CD4-positive, alpha-beta T cell treated with Interleukin-6 at 100 ng/mL for 8 hours (primary cell): ENCODE measurements around the gene POLR1G.
"Not testable (repeated sequence)": the region's sequence is repeated elsewhere in the genome, so short reads cannot be mapped to it uniquely, and the experiment has no call there.

ENCODE experiments used
- DNase-seq: peaks from one replicate; pipeline ENCODE4 v3.0.0-alpha.2; 2020; ENCODE audit warnings: mixed read lengths, low spot score

Gene POLR1G

DNA sequence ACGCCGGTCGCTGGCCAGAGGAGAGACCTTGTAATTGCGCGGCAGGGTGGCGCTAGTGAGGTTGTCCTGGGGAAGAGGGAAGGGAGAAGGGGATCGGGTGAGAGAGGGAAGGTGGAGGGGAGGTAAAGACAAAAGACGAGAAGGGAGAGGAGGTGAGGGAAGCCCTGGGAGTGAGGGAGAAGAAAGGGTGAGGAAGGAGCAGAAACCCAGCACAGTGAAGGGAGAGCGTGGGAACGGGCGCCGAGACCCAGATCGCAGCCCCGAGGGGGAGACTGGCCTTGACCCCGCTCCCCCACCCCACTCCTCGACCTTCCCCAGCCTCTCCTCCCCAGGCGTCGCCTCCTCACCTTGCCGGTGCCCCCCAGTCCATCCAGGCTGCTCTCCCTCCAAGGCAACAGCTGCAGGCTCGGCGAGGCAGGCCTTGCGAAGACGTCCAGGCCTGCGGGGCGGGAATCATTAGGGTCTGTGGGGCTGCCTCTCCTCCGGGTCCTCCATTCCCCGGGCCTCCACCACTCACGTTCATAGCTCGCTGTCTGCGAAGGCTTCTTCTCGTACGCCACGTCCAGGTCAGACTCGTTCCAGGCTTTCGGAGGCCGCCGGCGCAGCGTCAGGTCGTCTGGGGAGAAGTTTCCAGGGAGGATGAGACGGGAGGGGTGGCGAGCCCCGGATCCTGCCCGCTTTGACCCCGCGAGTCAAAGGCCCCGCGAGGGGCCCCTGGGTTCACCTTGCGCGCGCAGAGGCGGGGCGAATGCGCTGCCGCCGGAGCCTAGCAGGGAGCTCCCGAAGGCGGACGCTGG lies 10.4 kb upstream of the POLR1G start:
- no peak for DNase-seq

GRCh38 chr19:45400192-45400591 lies 6.3 kb upstream of the POLR1G start:
- no peak for DNase-seq

DNA sequence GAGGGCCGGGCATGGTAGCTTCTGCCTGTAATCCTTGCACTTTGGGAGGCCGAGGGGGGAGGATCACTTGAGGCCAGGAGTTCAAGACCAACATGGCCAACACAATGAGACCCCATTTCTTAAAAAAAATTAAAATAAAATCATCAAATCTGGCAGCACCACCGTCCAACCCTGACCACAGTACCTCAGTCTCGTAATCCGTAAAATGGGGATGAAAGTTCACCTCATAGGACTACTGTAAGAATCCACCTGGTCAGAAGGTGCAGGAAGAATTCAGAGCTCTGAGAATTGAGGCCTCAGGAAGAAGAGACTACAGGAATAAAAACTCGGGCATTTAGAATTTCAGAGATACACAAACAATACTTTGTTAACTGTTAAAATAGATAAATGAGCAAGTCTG lies 4.6 kb upstream of the POLR1G start:
- no peak for DNase-seq

DNA sequence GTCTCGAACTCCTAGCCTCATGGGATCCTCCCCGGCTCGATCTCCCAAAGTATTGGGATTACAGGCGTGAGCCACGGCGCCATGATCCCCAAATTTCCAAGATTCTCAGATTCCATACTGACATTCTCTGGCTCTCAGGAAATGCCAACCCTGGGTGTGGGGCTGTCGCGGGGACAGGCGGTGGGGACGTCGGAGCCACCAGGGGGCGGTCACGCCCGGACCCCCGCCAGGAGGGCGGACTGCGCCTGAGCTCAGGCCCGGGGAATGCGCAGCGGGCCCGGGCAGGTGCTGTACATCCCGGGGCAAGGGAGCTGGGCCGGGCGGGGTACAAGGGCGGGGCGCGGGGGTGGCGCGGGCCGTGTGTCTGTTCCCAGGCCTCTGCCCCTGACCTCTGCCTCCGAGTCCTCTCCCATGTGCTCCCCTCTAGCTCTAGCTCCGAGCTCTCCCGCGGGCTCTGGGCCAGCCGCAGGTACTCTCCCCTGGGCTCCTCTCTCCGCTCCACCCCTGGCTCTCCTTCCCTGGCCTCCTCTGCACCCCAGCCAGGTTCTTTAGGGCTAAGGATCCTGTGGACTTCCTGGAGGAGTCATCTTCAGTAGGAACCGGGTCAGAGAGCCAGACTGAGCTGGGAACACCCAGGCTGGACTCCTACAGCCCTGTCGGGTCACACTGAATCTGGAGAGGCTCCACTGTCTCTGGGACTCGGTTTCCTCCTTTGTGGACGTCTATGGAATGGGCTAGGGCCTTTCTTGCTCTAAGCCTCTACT lies 4.0 kb upstream of the POLR1G start:
- DNase-seq, result no peak

- DNase-seq, result no peak
Measured at GRCh38 chr19:45403272-45403671, 3.2 kb upstream of the POLR1G start.

DNA sequence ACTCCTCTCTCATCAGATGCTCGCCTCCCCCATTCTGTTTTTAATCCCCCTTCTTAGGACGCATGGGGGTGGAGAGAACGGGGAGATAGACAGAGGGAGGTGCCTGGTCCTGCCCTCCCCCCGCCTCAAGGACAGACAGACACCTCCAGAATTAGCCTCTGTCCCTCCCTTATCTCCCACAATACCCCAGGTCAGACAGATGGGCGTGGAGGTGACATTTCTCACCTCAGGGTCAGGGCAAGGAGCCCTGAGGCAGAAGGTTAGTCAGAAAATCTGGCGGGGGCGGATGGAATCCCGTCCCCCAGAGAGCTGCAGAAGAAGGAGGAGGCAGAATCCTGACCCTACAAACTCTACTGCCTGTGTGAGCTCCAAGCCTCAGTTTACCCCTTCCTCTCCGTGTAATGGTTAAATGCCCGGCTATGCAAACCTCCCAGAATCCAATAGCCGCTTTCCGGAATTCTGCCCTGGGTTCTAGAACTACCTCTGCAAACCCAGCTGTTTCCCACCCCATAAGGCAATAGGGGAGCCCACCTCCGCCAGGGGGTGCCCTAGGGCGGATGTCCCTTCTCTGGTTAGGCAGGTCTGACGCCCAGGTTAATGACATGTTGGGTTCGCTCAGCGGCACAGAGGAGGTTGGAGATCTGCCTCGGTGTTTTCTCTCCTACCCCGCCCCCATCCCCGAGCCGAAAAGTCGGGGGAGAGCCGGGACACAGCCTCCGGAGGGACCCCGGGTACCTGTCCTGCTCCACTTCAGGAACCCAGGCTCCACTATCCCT lies 2.5 kb upstream of the POLR1G start:
- DNase-seq, result peak; percentile 44

DNA sequence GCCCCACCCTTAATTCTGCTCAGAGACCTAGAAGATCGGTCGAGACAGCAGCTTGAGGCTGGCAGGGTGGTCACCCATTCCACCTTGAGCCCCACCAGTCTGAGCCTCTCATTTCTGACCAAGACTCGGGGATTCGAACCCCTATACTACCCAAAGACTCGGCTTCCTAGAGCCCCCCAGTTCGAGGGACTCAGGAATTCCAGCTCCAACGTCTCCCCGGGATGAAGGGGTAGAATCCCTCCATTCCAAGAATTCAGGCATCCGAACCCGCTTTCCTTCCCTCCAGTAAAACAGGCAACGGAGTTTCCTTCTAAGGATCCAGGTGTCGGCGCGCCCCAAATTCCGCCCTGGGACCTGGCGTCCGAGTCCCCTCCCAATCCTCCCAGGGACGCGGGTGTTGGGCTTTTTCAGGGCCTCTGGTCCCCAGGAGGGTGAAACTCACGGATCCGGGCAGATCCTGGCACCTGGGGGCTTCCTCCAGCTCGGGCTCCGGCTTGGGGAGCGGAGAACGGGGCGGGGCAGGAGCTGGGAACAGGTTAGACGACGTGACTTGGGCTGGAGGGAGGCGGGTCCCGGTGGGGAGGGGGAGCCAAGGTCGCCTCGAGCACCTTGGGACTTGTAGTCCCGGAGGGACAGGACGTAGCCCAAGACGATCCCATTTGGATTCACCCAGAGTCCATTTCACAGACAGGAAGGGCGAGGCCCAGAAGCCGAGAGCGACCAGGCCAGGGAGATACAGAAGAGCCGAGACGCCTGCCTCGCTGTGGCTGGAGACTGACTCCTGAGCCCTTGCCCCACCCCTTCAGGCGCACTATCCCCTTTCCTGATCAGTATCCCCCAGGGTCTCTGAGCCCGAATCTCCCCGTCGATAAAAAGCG lies 1.6 kb upstream of the POLR1G start, which contains the start of gene PPP1R13L:
Gene PPP1R13L (minus strand): TSS at position 513 of the 878 bp plus-strand sequence. CDS start 6,751 bp downstream, outside the sequence.
- DNase-seq, result peak; percentile 47

- DNase-seq, result peak; percentile 78
Measured at GRCh38 chr19:45405435-45406225, 814 bp upstream of the POLR1G start.

DNA sequence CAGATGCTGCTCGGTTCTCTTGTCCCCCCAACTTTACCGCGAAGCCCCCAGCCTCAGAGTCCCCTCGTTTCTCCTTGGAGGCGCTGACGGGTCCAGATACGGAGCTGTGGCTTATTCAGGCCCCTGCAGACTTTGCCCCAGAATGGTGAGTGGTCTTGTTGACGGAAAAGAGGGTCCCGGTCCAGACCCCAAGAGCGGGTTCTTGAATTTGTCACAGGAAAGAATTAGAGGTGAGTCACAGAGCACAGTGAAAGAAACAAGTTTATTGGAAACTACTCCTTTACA lies 589 bp downstream of the POLR1G start:
- no peak for DNase-seq

GRCh38 chr19:45407585-45407984 lies 1.1 kb downstream of the POLR1G start:
- DNase-seq, result not testable (repeated sequence)

GRCh38 chr19:45408121-45408520 lies 1.7 kb downstream of the POLR1G start:
- no peak for DNase-seq

DNA sequence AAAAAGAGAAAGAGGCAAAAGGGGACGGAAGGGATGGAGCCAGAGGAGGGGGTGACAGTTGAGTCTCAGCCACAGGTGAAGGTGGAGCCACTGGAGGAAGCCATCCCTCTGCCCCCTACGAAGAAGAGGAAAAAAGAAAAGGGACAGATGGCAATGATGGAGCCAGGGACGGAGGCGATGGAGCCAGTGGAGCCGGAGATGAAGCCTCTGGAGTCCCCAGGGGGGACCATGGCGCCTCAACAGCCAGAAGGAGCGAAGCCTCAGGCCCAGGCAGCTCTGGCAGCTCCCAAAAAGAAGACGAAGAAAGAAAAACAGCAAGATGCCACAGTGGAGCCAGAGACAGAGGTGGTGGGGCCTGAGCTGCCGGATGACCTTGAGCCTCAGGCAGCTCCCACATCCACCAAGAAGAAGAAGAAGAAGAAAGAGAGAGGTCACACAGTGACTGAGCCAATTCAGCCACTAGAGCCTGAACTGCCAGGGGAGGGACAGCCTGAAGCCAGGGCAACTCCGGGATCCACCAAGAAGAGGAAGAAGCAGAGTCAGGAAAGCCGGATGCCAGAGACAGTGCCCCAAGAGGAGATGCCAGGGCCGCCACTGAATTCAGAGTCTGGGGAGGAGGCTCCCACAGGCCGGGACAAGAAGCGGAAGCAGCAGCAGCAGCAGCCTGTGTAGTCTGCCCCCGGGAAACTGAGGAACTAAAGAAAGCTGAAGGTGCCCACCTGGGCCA lies 2.5 kb downstream of the POLR1G start:
- DNase-seq, result no peak

DNA sequence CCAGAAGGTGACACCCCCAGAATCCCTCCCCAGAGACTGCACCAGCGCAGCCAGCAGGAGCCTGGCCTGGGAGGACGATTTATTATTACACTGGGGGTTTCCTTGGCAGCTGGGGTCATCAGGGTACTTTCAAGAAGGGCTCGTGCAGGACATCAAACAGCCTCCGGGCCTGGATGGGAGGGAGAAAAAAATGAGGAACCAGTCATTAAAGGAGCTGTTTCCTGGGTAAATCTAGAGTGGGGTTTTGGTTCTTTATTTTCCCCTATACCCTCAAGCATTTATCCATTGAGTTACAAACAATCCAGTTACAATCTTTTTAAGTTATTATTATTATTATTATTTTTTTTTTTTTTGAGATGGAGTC lies 3.1 kb downstream of the POLR1G start:
- no peak for DNase-seq

GRCh38 chr19:45410330-45410729 lies 3.9 kb downstream of the POLR1G start:
- not testable (repeated sequence) for DNase-seq

GRCh38 chr19:45413497-45413896 lies 7.1 kb downstream of the POLR1G start:
- no peak for DNase-seq

DNA sequence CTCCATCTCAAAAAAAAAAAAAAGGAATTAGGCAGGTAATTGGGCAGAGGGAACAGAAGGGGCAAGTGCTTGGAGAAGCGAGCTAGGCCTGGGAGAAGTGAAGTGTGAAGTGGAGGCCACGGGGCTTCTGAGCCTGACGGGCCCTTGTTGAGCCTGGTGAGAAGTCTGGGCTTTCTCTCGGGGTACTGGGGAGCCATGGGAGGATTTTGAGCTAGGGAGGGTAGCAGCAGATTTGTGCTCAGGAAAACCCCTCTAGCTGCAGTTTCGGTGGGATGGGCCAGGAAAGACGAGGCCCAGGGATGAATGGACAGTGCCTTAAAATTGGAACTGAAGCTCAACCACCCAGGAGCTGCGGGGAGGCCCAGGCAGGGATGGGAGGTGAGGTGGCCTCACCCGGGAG lies 8.0 kb downstream of the POLR1G start:
- no peak for DNase-seq

DNA sequence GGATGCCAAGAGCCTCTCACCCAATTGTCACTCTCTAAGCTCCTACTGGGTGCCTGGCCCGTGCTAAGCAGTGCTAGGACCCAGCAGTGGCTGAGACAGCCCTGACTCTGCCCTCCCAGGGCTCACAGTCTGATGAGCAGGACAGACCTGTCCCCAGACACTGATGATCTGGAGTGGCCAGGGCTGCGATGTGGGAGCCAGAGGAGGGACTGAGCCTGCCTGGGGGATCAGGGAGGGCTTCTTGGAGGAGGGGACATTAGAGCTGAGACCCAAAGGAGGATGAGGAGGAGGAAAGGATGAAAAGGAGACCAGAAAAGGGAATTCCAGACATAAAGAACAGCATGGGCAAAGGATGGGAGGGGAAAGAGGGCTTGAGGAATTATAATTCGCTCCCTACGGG lies 10.7 kb downstream of the POLR1G start:
- no peak for DNase-seq

- no peak for DNase-seq
Measured at GRCh38 chr19:45418802-45419201, 12.4 kb downstream of the POLR1G start.

DNA sequence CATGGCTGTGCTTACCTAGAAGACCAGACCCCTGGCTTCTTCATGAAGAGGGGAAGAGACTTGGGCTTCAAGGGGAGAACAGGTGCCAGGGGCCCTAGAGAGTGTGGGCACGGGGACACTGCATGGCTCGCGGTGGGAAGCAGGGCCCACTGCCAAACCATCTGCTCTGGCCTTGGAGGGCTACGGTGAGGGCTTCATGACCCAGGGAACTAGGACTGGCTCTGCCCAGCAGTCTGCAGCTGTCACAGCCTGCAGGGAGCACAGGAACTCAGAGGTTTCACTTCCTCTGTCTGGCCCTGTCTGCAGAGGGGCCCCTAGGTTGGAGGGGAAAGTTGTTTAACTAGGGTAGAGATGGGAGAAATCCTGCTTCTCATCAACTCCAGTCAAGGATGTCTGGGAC lies 13.0 kb downstream of the POLR1G start:
- DNase-seq, result no peak

GRCh38 chr19:45419895-45420294 lies 13.5 kb downstream of the POLR1G start:
- DNase-seq, result no peak
